GM19238 (cell line): Measurements from ENCODE around the gene COL4A6.

ENCODE experiments used
- DNase-seq: peaks from one replicate; pipeline ENCODE4 v3.0.0; 2011; ENCODE audit warnings: low spot score; ENCODE audit not compliant: insufficient read length

Gene COL4A6

DNA sequence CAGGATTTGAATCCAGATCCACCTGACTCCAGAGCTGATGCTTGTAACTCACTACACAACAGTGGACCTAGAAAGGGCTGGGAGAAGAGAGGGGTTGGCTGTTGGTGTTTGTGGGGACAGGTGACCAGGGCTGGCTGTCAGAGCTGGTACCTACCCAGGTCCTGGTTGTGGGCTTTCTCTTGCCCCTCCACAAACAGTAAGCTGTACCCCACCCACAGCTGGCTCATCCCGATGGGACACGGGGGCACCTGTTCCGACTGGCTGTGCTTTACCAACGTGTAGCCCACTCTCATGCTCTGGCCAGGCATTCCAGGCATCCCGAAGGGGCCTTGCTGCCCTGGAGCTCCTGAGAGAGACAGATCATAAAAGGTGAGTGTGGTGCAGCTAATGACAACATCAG lies 277.9 kb downstream of the COL4A6 start:
- no peak for DNase-seq

DNA sequence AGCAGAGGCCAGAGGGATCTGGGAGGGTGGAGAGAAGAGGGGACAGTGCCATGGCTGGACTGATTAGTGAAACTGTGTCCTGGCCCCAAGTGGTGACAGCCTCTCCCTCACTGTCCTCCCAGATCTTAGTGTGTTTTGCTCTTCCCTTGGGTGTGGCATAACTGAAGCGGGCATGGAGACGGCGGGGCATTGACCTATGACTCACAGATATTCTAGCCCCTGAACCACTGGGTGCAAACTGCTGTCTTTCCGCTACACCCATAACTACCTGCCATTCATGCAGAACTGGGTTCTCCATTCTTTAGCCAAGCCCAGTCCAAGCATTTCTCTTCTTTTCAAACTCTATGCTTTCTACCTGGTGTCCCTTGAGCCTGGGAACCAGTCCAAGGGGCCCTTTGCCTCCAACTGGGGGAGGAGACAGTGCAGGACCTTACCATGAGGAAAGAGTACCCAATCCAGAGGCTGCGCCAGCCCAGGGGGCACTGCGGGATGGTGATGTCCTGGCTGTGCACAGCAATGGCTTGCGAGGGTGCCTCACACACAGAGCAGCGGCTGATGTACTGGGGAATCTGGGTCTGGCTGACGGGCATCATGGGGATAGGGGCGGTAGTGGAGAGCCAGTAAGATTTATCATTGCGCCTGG lies 279.1 kb downstream of the COL4A6 start:
- DNase-seq = no peak

DNA sequence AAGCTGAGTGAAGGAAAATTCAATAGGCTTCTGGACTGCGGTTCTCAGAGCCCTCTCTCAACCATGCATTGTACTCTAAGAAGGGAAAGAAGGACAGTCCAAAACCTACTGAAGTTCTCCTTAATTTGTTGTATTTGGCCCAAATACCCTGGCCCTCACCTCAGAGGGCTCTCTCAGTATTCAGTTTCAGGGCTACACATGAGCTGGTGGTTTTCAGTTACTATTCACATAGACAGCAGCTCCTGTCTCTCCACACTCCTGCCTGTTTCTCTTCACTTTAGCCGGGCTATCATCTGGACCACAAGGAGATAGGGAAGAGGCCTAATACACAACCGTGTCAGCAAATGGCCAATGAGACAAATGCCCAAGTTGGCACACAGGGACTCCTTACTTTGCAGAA lies 280.6 kb downstream of the COL4A6 start:
- no peak for DNase-seq

DNA sequence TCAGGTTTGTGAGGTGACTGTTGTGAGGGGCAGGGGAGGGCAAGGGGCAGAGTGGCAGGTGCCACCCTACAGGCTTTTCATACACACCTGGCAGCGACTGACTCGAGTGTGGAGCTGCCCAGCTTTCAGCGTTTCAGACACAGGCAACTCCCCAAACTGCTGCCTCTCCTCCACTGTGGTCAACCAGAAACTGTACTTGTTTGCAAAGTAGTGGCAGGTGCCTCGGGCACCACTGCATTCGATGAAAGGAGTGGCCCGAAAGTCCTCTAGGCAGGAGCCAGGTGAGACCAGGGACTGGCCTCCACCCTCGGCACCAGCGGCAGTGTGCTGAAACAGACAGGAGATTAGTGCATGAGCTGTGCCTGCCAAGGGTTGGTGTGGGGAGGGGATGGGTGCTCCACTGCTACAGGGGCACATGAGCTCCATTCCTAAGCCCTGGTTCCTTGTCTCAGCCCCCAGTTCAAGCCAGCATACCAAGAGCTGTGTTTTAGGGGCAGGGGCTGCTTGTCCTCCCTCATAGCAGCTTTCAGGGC lies 281.2 kb downstream of the COL4A6 start:
- no peak for DNase-seq

DNA sequence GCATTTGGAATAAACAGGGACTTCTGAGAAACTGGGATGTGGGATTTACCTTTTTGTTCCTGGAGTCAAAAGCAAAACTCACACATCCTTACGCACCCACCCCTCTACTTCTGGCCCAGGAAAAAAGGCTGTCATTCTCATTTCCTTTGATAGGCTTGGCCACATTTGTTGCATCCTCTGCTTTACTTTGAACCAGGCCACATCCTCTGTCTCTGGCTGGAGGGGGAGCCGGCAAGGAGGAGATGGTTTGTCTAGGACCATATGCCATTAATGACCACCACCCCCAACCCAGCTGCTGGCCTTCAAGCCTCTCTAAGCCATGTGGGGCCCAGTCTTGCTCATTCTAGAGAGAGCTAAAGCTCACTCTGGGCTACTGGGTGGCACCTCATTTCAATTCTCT lies 282.1 kb downstream of the COL4A6 start:
- DNase-seq = no peak

DNA sequence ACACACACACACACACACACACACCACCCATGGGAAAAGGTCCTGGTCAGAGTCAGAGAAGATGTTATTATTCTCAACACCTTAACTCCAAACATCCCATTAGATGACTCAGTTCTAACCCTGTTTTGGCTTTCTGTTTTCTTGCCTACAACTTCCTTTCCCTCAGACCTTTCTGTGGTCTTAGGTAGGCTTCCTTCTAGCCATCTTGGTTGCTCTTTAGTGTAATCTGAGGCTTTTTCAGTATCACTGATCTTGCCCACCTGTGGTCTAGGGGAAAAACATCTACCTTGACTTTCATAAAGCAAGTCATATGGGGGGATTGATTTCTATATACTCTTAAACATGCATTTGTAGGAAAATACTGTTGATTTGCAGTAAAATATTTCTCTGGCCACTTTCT lies 289.7 kb downstream of the COL4A6 start:
- no peak for DNase-seq

DNA sequence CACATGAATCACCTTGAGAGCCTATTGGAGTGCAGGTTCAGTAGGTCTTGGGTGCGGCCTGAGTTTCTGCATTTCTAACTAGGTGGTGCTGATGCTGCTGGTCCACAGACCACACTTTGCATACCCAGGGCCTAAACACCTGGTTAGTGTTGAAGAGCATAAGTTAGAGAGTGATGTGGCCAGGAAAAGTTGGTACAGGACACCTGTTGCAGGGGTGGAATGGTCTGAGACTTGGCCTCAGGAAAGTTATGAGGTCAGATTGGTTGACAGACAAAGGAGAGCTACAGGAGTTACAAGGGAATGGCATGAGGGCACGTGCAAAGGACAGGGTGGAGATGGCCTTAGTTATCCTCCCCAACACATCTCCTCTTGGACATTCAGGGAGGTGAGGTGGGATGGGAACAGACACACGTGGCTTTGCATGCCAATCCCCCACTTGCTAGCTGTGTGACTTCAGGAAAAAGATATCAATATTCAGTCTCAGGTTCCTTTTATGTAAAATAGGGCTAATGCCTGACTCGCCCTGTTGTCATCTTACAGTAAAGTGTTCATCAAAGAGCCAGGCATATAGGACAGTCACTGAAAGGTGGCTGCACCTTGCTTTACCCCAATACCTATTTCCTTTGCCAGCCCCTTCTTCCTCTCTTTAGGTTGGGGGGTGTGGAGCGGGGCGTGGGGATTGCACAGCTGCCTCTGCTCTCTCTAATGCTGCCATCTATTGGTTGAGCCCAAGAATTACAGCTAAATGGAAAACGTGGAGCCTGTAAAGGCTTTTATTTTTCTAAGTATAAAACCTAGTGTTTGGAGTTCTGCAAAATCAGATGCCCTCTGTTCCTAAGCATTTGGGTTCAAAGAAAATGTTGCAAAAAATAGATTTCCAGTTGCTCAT lies 299.2 kb downstream of the COL4A6 start:
- no peak for DNase-seq

DNA sequence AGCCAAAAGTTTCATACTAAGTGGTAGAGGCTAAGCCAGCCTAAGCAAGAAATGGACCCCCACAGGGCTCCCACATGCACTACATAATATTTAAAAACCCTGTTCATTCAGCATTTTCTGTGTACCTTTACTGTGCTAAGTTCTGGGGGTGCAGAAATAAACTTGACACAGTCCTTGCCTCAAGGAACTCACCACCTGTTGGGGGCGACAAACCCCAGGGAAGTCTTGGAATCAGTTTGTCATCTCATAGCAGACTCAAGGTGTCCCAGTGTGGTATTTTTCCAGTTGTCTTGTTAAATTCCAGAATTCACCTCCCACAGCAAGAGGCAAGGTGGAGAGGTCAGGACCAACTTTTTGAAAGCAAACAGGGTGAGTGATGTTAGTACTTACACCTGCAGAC lies 303.5 kb downstream of the COL4A6 start:
- no peak for DNase-seq

DNA sequence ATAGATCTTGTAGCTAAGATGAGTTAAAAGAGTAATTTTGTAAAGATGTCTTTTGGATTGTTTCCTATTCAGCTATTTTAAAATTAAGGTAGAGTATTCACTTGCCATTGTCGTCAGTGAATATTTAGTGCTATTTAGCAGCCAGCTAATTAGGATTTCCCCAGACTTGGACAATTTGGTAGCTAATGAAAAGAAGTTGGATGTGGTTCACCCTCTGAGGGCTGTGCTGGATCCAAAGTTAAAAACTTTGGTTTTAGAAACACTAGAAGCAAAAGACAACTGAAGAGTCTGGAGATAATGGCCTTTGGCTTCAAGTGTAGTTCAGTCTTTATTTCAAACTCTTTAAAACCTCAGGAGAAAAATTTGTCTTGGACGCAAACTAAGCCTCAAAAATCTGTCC lies 305.3 kb downstream of the COL4A6 start:
- DNase-seq = no peak

DNA sequence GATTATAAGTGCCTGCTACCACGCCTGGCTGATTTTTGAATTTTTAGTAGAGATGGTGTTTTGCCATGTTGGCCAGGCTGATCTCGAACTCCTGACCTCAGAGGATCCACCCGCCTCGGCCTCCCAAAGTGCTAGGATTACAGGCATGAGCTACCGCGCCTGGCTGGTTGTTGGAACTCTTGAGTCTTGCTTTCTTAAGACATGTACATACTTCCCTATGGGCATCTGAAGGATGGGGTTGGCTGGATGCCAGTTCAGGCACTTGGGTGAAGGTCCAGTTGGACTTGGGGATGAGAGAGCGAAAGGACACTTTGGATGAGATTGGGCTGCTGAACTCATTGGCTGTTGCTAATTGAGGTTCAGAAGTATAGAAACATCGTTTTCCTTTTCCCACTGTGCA lies 306.2 kb downstream of the COL4A6 start:
- DNase-seq = no peak

DNA sequence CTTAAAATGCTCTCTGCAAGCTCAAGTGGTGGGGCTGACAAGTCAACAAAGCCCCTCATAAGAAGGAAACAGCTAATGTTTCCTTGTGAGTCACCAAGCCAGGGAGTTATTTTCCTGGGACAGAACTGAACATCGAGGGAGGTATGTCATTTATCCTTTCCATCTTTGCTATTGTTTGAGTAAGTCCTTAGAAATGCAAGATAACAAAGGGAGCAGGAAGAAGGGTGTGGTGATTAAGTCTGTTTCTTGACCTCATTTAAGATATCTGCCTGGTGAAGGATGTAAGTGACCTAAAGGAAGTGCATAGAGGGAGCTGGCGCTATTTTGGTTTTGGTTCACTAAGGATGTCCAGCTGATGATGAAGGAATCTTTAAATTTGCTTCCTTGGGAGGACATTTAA lies 306.8 kb downstream of the COL4A6 start:
- no peak for DNase-seq

DNA sequence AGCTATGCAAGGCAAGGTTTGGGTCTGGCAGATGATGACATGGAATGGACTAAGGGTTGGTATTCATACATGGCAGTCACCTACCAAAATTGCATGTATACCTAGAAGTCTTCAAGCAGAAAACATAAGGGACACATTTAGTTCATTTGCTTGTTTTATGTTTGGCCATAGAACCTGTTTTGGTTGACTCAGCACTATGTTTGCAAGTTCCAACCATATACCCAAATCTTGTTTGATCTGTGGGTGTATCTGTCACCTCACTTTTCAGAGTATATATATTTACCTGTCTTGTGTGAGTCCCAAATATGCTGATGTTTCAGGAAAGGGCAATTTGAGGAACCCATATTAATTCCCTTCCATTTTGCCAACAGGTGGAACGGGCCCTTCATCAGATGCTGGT lies 307.3 kb downstream of the COL4A6 start:
- no peak for DNase-seq

DNA sequence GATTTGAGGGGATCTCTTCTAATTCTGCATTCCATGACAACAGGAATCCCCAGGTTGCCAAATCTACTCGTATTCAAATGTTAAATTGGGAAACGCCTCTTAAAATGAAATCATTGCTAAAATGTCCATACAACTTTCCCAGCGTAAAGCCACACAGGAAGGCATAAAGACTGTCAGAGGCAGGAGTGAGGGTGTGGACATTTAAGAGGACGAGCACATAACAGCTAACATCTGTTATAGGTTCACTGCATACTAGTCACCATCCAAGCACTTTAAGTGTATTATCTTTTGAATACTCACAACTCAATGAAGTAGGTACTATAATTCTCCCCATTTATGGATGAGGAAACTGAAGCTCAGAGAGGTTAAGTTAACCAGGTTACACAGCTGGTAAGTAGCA lies 311.1 kb downstream of the COL4A6 start:
- no peak for DNase-seq

DNA sequence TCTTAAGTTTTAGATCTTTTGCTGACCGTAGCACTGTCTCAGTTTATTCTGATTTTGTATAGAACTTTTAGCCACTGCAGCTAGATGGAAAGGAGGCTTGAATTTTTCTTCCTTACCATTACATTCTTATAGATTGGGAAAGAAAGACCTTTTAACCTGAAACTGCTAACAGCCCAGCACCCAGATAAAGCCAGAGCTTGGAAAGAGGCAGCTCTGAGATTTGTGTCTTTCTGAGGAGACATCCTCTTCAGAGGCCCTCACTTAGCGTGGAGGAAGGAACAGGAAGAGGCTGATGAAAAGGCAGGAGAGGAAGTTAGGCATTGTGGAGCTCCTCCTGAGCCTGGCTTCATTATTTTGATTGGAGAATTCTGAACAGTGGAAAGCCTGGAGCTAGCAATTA lies 311.6 kb downstream of the COL4A6 start:
- DNase-seq = no peak

DNA sequence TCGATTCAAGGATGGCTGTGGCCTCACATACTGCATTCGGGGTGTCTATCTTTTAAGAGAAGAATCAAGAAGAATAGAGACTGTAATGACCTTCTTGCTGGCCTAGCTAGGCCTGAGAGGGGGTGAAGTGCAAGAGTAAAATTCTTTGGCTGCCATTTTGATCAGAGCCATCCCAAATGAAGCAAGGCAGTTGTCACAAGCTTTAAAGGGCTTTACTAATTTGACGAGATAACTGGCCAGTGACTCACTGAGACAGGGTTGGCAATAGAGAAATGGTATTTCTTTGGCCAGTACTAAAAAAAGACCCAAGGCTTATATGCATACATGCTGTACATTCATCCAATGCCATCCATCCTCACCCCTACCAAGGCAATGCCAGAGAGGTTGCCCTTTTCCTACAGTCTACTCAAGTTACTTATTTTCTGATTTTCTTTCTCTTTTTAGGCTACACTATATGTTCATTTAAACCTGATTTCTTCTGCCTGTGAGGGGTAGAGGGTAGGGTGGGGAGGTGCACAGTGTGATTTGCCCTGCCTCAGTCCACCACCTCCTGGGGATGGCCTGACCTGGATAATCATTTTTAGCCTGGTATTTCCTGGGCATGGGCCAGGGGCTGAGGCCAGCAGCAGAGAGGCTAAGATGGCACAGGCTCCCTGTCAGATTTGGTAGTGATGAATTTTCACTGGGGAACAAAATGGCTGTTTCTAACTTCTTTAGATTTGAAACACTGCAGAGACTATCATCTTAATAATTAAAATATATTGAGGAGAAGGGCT lies 314.4 kb downstream of the COL4A6 start:
- DNase-seq = no peak

DNA sequence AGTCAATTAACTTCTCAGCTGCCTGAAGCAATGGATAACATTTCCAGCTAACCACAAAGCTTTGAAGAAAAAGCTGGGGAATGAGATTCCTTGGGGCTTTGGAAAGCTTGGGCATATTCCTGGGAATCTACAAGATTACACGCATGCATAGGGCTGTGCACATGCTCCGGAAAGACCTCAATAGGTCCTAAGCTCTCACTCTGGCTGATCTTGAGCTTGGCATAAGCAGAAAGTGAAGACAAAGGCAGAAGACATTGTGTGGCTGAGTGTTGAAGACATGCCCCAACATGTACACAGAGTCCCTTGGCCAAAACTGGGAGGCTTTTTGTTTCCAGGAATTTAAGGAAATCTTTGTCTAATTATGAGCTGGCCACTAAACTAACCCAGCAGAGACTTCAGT lies 315.5 kb downstream of the COL4A6 start:
- DNase-seq = no peak

DNA sequence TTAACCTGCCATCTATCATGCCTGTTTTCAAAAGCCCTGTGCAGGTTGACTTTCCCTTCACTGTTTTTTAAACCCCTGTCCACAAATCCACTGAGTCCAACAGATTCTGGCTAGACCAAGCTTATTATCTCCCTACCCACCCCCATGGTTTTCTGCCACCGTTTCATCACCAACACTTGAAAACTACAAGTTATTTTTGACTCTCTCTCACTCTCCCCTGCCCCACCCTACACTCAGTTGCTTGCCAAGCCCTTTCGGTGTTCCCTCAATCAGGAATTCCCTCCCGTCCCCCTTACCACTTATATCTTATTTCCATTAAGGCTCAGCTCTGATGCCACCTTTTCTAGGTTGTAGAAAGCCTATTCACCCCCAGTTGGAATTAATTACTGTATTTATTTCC lies 316.9 kb downstream of the COL4A6 start:
- no peak for DNase-seq

DNA sequence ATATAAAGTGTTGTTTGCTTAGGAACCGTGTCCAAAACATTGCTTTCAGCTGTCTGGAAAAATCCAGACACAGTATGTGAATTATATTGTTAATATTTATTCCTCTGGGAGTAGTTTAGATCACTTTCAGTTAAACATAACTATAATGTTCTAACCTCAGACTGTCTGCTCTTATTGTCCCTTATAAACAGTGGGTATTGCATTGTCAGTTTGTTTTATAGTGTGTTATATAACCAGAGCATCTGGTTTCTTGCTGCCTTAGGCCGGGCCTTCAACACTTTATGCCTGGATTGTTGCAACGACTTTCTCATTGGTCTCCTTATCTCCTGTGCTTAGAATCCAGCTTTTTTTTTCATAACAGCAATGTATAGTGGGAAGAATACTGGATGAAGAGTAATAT lies 320.2 kb downstream of the COL4A6 start:
- no peak for DNase-seq

DNA sequence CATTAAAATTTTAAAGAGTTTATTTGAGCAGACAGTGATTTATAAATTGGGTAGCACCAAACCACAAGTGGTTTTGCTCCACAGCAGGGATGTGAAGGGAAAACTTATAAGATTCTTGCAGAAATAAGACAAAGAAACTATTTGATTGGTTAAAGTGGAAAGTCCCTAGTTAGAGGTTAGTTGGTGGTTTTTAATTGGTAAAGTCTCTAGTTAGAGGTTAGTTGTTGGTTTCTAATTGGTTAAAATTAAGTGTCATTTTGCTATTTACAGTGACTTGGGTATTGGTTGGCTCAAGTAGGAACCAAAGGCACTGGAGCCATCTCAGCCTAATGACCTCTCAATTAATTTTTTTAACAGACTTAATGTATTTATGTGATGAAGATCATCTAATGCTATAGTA lies 323.7 kb downstream of the COL4A6 start:
- no peak for DNase-seq
